HEK293 (cell line): ENCODE data around the gene ELOVL5.
"Not testable (repeated sequence)": the region's sequence is repeated elsewhere in the genome, so short reads cannot be mapped to it uniquely, and the experiment has no call there.

ENCODE experiments used
- CTCF ChIA-PET: fragments of 350-600 bp; formaldehyde crosslinking; extraction: SDS; loops from one replicate; lab custom pipeline; 2021; ENCODE audit warnings: antibody characterized with exemption; lab: Yijun Ruan, JAX
- POLR2A ChIA-PET: fragments of 300-600 bp; formaldehyde crosslinking; extraction: SDS; loops from one replicate; lab custom pipeline; 2020; ENCODE audit warnings: antibody characterized with exemption, inconsistent platforms; lab: Yijun Ruan, JAX
- H3K27ac ChIP-seq: fragments of 200-500 bp; sonication (Bioruptor generic); 2 replicates; pipeline ENCODE4 v1.5.1; 2014; ENCODE audit warnings: low read depth, low read length, control low read depth, inconsistent platforms; ENCODE audit errors: extremely low read depth
- H3K36me3 ChIP-seq, 2 experiments: fragments of 200-500 bp in 1 of 2; sonication (Bioruptor generic) in 1 of 2; 1 replicate in 1 of 2; 2 replicates in 1 of 2; pipeline ENCODE4 v1.5.1; 2014 to 2017; ENCODE audit warnings: inconsistent platforms in 2 of 2, low read length in 2 of 2; ENCODE audit not compliant: control insufficient read depth in 2 of 2, insufficient read depth in 1 of 2
- H3K4me1 ChIP-seq: fragments of 200-500 bp; sonication (Bioruptor generic); 2 replicates; pipeline ENCODE4 v1.5.1; 2014; ENCODE audit warnings: mild to moderate bottlenecking, low read length, inconsistent platforms; ENCODE audit not compliant: control insufficient read depth, insufficient read depth
- H3K4me3 ChIP-seq: 2 replicates; pipeline ENCODE4 v1.5.1; 2011; ENCODE audit warnings: low read depth, mild to moderate bottlenecking, control low read depth, low read length, moderate library complexity
- H3K9me3 ChIP-seq: fragments of 200-500 bp; sonication (Bioruptor generic); 2 replicates; pipeline ENCODE4 v1.5.1; 2014; ENCODE audit warnings: low read depth, low read length, inconsistent platforms; ENCODE audit not compliant: control insufficient read depth, insufficient read depth
- IKZF3 ChIP-seq: fragments of 450-650 bp; IDR thresholded peaks from 2 replicates; pipeline ENCODE4 v1.5.0; 2018; ENCODE audit warnings: missing biosample characterization, mild to moderate bottlenecking, missing genetic modification characterization, moderate library complexity
- OSR2 ChIP-seq: fragments of 450-650 bp; formaldehyde crosslinking; IDR thresholded peaks from 2 replicates; pipeline ENCODE4 v1.5.1; 2016; ENCODE audit warnings: missing biosample characterization, missing genetic modification characterization
- SCRT2 ChIP-seq: fragments of 450-650 bp; formaldehyde crosslinking; IDR thresholded peaks from 2 replicates; pipeline ENCODE4 v1.5.1; 2016; ENCODE audit warnings: missing biosample characterization, missing genetic modification characterization
- WT1 ChIP-seq: fragments of 450-650 bp; formaldehyde crosslinking; IDR thresholded peaks from 2 replicates; pipeline ENCODE4 v1.5.1; 2016; ENCODE audit warnings: missing biosample characterization, missing genetic modification characterization
- ZNF10 ChIP-seq: fragments of 450-650 bp; formaldehyde crosslinking; IDR thresholded peaks from 2 replicates; pipeline ENCODE4 v1.5.1; 2017; ENCODE audit warnings: missing biosample characterization, missing genetic modification characterization
- ZNF202 ChIP-seq: fragments of 450-650 bp; formaldehyde crosslinking; IDR thresholded peaks from 2 replicates; pipeline ENCODE4 v1.5.1; 2016; ENCODE audit warnings: missing biosample characterization, missing genetic modification characterization, borderline replicate concordance
- ZNF239 ChIP-seq: fragments of 450-650 bp; formaldehyde crosslinking; IDR thresholded peaks from 2 replicates; pipeline ENCODE4 v1.5.1; 2016; ENCODE audit warnings: missing biosample characterization, missing genetic modification characterization
- ZNF660 ChIP-seq: fragments of 450-650 bp; IDR thresholded peaks from 2 replicates; pipeline ENCODE4 v1.5.1; 2018; ENCODE audit warnings: missing biosample characterization, mild to moderate bottlenecking, missing genetic modification characterization
- ZNF664 ChIP-seq: fragments of 450-650 bp; formaldehyde crosslinking; IDR thresholded peaks from 2 replicates; pipeline ENCODE4 v1.5.1; 2016; ENCODE audit warnings: missing biosample characterization, missing genetic modification characterization
- TF ChIP-seq, protein P1 (sequence below): fragments of 450-650 bp; formaldehyde crosslinking; IDR thresholded peaks from 2 replicates; pipeline ENCODE4 v1.5.1; 2016; ENCODE audit warnings: missing biosample characterization, missing genetic modification characterization
- TF ChIP-seq, protein P2 (sequence below): fragments of 450-650 bp; formaldehyde crosslinking; IDR thresholded peaks from 2 replicates; pipeline ENCODE4 v1.5.1; 2016; ENCODE audit warnings: missing biosample characterization, missing genetic modification characterization

ELOVL5 gene

DNA sequence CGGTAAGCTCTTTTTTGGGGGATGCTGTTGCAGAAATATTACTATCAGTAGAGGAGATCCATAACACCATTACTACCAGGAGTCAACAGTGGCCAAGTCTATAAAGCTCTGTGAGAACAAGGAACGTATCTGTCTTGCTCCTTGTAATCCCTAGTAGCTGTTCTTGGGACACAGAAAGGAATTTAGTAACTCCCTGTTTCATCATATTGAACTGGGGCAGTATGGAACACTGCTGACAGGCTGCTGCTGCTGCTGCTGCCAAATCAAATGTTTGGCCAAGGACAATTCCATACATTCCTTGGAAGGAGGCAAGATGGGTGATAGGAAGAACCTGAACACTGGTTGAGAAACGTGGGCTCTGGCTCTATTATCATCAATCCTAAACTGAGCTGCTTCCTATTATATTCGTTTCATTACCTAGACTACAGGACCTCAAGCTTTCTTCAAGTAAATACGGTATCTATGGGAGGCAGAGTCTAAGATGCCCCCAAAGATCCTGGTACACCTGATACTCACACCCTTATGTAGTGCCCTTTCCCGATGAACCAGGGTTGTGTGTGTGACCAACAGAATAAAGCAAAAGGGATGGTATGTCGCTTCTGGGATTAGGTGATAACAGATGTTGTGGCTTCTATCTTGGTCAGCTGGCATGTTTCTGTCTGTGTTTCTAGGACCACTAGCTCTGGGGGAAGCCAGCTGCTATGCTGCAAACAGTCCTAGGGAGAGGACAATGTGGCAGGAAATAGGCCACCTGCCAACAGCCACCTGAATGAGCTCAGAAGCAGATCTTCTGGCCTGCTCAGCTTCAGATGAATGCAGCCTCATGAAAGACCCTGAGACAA lies 39.5 kb downstream of the ELOVL5 start:
- H3K27ac ChIP-seq = no peak overlapping the region; the same call in 1 of the 2 replicates
- no peak overlapping the region for H3K4me3 ChIP-seq
- ChIA-PET CTCF (interaction anchor here (0.6 to 1.7 kb wide), 2 partner anchors 15 to 81 kb away, joined by 3 to 8 read pairs; no protein-coding TSS in a partner anchor), POLR2A (interaction anchor here (0.5 kb wide), 1 partner anchor 14 kb away, joined by 3 read pairs; no protein-coding TSS in a partner anchor)
- peaks cover 18% of the 10 kb centered on the region for H3K4me1 ChIP-seq
- TF ChIP-seq OSR2 (peak; percentile 53; the same call in 1 of the 2 replicates), SCRT2 (tag by site-specific recombination) (0 out of 2 replicates have a peak, but pooled peaks have one; percentile 38), IKZF3 (peak; percentile 64; the same call in 1 of the 2 replicates), ZNF239 (no peak), WT1 (tag by site-specific recombination) (no peak)
- TF ChIP-seq, protein P1, sequence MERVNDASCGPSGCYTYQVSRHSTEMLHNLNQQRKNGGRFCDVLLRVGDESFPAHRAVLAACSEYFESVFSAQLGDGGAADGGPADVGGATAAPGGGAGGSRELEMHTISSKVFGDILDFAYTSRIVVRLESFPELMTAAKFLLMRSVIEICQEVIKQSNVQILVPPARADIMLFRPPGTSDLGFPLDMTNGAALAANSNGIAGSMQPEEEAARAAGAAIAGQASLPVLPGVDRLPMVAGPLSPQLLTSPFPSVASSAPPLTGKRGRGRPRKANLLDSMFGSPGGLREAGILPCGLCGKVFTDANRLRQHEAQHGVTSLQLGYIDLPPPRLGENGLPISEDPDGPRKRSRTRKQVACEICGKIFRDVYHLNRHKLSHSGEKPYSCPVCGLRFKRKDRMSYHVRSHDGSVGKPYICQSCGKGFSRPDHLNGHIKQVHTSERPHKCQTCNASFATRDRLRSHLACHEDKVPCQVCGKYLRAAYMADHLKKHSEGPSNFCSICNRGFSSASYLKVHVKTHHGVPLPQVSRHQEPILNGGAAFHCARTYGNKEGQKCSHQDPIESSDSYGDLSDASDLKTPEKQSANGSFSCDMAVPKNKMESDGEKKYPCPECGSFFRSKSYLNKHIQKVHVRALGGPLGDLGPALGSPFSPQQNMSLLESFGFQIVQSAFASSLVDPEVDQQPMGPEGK (tag by site-specific recombination) = no peak
- no peaks in the 10 kb centered on the region for H3K36me3 ChIP-seq
- H3K9me3 ChIP-seq = no peaks in the 10 kb centered on the region

DNA sequence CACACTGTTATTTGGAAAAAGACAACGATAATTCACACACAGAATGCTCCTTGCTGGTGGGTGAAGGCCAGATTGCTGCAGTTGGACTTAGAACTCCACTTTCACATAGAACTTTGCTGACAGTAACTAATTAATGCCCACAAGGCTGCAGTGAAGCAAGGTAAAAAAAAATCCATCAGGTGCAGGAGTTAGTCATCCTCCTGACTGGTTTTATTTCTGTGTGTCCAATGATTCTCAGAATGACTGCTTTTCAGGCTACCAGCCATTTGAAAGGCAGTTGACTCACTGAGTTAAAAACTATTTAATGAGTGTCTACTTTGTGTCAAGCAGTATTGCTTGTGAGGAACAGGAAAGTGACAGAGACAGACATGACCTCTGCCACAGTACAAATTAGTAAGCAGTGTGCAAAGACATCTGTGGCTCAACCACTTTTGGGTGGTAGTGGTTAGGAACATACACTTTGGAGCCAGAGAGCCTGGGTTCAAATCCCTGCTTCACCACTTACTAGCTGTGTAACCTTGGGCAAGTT lies 41.9 kb downstream of the ELOVL5 start:
- ChIA-PET CTCF (interaction anchor here (0.6 kb wide), 1 partner anchor 50 kb away, joined by 5 read pairs; no protein-coding TSS in a partner anchor), POLR2A (no interaction called here)
- H3K4me3 ChIP-seq = no peak overlapping the region
- TF ChIP-seq ZNF660 = peak; percentile 96
- TF ChIP-seq, protein P2, sequence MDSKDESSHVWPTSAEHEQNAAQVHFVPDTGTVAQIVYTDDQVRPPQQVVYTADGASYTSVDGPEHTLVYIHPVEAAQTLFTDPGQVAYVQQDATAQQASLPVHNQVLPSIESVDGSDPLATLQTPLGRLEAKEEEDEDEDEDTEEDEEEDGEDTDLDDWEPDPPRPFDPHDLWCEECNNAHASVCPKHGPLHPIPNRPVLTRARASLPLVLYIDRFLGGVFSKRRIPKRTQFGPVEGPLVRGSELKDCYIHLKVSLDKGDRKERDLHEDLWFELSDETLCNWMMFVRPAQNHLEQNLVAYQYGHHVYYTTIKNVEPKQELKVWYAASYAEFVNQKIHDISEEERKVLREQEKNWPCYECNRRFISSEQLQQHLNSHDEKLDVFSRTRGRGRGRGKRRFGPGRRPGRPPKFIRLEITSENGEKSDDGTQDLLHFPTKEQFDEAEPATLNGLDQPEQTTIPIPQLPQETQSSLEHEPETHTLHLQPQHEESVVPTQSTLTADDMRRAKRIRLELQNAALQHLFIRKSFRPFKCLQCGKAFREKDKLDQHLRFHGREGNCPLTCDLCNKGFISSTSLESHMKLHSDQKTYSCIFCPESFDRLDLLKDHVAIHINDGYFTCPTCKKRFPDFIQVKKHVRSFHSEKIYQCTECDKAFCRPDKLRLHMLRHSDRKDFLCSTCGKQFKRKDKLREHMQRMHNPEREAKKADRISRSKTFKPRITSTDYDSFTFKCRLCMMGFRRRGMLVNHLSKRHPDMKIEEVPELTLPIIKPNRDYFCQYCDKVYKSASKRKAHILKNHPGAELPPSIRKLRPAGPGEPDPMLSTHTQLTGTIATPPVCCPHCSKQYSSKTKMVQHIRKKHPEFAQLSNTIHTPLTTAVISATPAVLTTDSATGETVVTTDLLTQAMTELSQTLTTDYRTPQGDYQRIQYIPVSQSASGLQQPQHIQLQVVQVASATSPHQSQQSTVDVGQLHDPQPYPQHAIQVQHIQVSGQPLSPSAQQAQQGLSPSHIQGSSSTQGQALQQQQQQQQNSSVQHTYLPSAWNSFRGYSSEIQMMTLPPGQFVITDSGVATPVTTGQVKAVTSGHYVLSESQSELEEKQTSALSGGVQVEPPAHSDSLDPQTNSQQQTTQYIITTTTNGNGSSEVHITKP (tag by site-specific recombination) = no peak
- TF ChIP-seq ZNF664 (tag by site-specific recombination) = peak; percentile 66; the same call in 1 of the 2 replicates
- TF ChIP-seq ZNF10 = peak; percentile 85
- H3K9me3 ChIP-seq = no peaks in the 10 kb centered on the region
- no peak overlapping the region for H3K27ac ChIP-seq
- no peaks in the 10 kb centered on the region for H3K36me3 ChIP-seq
- peaks cover 26% of the 10 kb centered on the region for H3K4me1 ChIP-seq

- POLR2A ChIA-PET, H3K4me3 ChIP-seq, H3K27ac ChIP-seq, H3K9me3 ChIP-seq, H3K36me3 ChIP-seq: not testable (repeated sequence)
- CTCF ChIA-PET = interaction anchor here (0.6 kb wide), 1 partner anchor 49 kb away, joined by 5 read pairs; no protein-coding TSS in a partner anchor
- H3K4me1 ChIP-seq = peaks cover 26% of the 10 kb centered on the region
Measured at GRCh38 chr6:53306217-53306616, 42.5 kb downstream of the ELOVL5 start.

- CTCF ChIA-PET, H3K27ac ChIP-seq, H3K4me3 ChIP-seq, H3K36me3 ChIP-seq, H3K9me3 ChIP-seq: not testable (repeated sequence)
- TF ChIP-seq ZNF202 = 0 out of 2 replicates have a peak, but pooled peaks have one; percentile 21
- TF ChIP-seq, all 188 proteins: peak for 1; not testable (repeated sequence) for 187
- H3K4me1 ChIP-seq = peaks cover 26% of the 10 kb centered on the region
- POLR2A ChIA-PET = not testable (repeated sequence)
Measured at GRCh38 chr6:53305506-53306005, 43.2 kb downstream of the ELOVL5 start.

GRCh38 chr6:53304953-53305352 lies 43.8 kb downstream of the ELOVL5 start:
- H3K4me1 ChIP-seq = peaks cover 26% of the 10 kb centered on the region
- POLR2A ChIA-PET, H3K4me3 ChIP-seq, H3K36me3 ChIP-seq, H3K9me3 ChIP-seq, CTCF ChIA-PET, H3K27ac ChIP-seq: not testable (repeated sequence)
